IgD-negative memory B cell (primary cell): ENCODE measurements around the gene EFNA5. TPM values are rescaled to one million over a fixed set of nuclear protein-coding genes. Genes with fewer than 3 reads are reported as not detected.
A peak's percentile ranks its signal among the peaks of the same experiment; 100 is the strongest.
"Not testable (repeated sequence)": the region's sequence is repeated elsewhere in the genome, so short reads cannot be mapped to it uniquely, and the experiment has no call there.

Source experiments
- H3K27ac Mint-ChIP-seq, 3 donors: one replicate each; pipeline ENCODE4 v1.8.0; 2020 to 2022; ENCODE audit warnings: mild to moderate bottlenecking in 3 of 3, mixed read lengths in 3 of 3, moderate library complexity in 1 of 3
- H3K27me3 Mint-ChIP-seq: one replicate; pipeline ENCODE4 v1.8.0; 2021; ENCODE audit warnings: mixed read lengths
- H3K36me3 Mint-ChIP-seq: one replicate; pipeline ENCODE4 v1.8.0; 2020; ENCODE audit warnings: mild to moderate bottlenecking, mixed read lengths
- H3K4me1 Mint-ChIP-seq, 3 donors: one replicate each; pipeline ENCODE4 v1.8.0; 2020 to 2022; ENCODE audit warnings: mixed read lengths in 3 of 3, mild to moderate bottlenecking in 1 of 3
- H3K4me3 Mint-ChIP-seq, 4 donors: one replicate each; pipeline ENCODE4 v1.8.0; 2020 to 2022; ENCODE audit warnings: mild to moderate bottlenecking in 4 of 4, mixed read lengths in 4 of 4, moderate library complexity in 3 of 4
- H3K9me3 Mint-ChIP-seq, 3 donors: one replicate each; pipeline ENCODE4 v1.8.0; 2020 to 2021; ENCODE audit warnings: mixed read lengths in 3 of 3, mild to moderate bottlenecking in 1 of 3
- polyA plus RNA-seq: library from polyadenylated mRNA; unstranded; fragments of 300-500 nt; fragmentation: Illumina TruSeq; gene quantifications from one replicate; pipeline ENCODE4 v1.2.3, GENCODE V29; 2021

EFNA5 gene
- polyA plus RNA-seq, 1 donor from 2014 or later: not detected

DNA sequence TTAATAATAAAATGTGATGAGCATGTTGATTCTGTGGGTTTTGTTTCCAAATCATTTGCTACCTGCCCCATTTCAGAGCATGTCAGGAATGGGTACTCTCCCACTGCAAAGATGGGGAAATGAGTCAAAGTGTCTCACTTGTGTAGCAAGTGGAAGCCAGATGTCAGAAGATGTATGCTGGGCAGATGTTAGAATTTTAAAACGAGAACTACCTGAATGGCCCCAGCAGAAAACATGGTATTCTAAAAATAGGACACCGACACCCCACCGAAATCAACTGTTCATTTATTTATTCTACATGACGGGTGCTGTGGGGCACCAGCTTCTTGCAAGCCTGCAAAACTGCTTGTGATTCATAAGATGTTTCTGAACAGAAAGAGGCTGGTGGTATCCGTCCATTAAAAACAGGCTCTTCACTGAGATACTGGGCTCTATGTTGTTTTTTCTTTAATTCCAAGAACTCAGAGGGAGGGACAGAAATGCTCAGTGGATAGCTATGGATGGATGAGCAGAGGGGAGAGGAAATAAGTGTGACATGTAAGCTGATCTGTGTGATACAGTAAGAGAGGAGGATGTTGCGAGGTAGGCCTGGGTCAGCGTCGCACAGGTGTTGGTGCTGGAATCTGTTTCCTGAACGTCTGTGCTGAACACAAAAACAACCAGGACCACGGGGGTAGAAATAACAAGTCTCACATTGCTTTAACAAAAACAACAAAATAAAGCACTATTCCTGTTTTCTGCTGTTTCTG, 157.2 kb downstream of the EFNA5 start:
- Mint-ChIP-seq H3K27ac (no peak overlapping the region), H3K9me3 (peaks cover 0 to 2% (median 0%) of the 10 kb centered on the region in 3 donors), H3K4me1 (peaks cover 0 to 1% (median 0%) of the 10 kb centered on the region in 3 donors), H3K27me3 (peaks cover 4% of the 10 kb centered on the region), H3K36me3 (no peaks in the 10 kb centered on the region), H3K4me3 (peak overlapping the region in 1 of 4 donors; percentile 10)

DNA sequence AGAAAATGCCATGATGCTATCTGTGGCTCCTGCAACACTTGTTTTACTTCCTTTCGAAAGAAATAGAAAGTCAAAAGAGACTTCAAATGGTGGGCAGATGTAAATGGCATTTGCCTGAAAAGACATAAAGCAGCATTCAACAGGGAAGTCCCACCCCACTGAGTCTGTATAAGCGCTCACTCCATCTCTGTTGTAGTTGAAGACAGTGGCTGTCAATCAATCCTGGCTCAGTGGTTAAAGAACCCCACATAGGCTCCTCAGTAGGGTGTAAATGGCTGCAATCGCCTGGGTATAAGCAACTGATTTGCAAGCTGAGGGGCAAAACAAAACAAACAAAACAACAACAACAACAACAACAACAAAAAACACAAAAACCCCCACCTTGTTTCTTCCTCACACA, 158.7 kb downstream of the EFNA5 start:
- H3K36me3 Mint-ChIP-seq: no peaks in the 10 kb centered on the region
- H3K4me1 Mint-ChIP-seq: peaks cover 0 to 1% (median 0%) of the 10 kb centered on the region in 3 donors
- H3K9me3 Mint-ChIP-seq: peaks cover 0 to 2% (median 0%) of the 10 kb centered on the region in 3 donors
- H3K4me3 Mint-ChIP-seq: no peak overlapping the region
- peaks cover 4% of the 10 kb centered on the region for H3K27me3 Mint-ChIP-seq
- H3K27ac Mint-ChIP-seq: no peak overlapping the region

DNA sequence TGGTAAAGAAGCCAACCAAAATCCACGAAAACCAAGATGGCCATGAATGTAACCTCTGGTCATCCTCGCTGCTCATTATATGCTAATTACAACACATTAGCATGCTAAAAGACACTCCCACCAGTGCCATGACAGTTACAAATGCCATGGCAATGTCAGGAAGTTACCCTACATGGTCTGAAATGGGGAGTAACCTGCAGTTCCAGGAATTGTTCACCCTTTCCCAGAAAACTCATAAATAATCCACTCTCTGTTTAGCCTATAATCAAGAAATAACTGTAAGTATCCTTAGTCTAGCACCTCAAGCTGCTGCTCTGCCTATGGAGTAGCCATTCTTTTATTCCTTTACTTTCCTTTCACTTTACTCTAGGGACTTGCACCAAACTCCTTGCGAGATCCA, 160.6 kb downstream of the EFNA5 start:
- peaks cover 4% of the 10 kb centered on the region for H3K27me3 Mint-ChIP-seq

DNA sequence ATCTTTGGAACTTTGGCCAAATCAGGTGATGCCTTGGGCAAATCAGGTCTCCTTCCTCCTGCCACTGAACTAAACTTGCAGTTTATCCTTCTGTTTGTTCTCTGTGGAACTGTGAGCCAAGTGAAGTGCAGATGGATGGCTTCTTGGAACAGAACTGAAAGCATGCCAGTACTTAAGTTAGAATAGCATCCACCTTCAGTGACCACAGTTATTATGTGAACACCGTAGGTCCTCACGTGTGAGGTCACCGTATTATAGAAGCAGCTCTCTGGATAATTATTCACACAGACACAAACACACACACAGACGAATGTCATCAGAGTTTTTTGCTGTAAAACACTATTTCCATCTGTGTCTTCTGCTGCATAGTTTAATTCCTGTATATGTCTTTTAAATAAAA, 162.6 kb downstream of the EFNA5 start:
- Mint-ChIP-seq H3K4me3 (no peak overlapping the region), H3K27me3 (peaks cover 3% of the 10 kb centered on the region), H3K9me3 (no peaks in the 10 kb centered on the region), H3K27ac (no peak overlapping the region), H3K36me3 (no peaks in the 10 kb centered on the region), H3K4me1 (no peaks in the 10 kb centered on the region)

More for the DNA sequence above, 160.6 kb downstream of the EFNA5 start:
- Mint-ChIP-seq H3K4me3 (no peak overlapping the region), H3K4me1 (peaks cover 0 to 1% (median 0%) of the 10 kb centered on the region in 3 donors), H3K27ac (no peak overlapping the region), H3K36me3 (no peaks in the 10 kb centered on the region), H3K9me3 (no peaks in the 10 kb centered on the region)

DNA sequence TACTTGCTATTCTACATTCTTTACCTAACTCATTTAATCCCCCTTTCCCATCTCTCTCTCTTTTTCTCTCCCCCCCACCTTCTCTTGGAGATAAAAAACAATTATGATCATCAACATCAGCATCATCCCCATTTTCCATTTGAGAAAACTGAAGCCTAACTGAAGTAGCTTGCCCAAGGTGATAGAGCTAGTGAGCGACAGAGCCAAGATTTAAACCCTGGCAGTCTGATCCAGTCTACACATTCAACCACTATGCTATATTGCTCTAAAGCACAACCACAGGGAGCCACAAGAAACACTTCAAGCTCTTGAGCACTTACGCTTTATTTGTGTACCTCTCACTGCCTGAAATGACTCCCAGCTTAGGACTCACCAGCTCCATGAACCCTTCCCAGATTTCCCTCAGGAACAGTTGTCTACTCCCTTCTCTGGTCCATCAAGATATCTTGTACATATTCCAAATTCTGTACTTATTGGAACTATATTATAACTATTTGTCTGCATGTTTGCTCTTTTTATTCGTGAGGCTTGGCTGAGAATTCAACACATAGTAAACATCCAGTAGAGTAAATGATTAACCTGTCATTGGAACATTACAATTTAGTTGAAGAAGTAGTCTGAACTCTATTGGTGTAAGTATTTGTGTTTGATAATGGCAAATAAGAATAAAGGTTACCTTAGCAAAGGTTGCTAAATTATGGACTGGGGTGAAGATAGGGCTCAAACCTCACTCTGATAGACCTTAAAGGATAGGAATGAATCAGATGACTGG, 164.8 kb downstream of the EFNA5 start:
- H3K4me1 Mint-ChIP-seq: no peaks in the 10 kb centered on the region
- no peak overlapping the region for H3K27ac Mint-ChIP-seq
- H3K4me3 Mint-ChIP-seq: no peak overlapping the region
- H3K36me3 Mint-ChIP-seq: no peaks in the 10 kb centered on the region
- H3K9me3 Mint-ChIP-seq: no peaks in the 10 kb centered on the region
- peaks cover 7% of the 10 kb centered on the region for H3K27me3 Mint-ChIP-seq

DNA sequence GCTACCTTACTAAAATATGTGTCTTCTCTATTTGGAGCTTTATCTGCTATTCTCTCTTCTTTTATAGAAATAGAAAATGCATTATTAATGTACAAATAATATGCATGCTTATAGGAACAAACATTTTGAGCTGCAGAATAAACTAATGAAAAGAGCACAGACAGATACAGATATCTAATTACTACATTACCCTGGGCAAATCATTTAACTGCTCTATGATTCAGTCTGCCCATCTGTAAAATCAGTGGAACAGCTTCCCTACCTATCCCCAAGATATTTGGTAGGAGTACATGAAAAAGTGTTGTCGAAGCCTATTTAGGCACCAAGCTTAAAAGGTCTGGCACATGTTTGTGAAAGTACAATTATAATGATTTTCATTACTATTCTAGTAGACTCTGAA, 166.3 kb downstream of the EFNA5 start:
- Mint-ChIP-seq H3K9me3 (no peaks in the 10 kb centered on the region), H3K36me3 (no peaks in the 10 kb centered on the region), H3K27ac (no peak overlapping the region), H3K4me1 (no peaks in the 10 kb centered on the region), H3K4me3 (no peak overlapping the region), H3K27me3 (peaks cover 7% of the 10 kb centered on the region)

DNA sequence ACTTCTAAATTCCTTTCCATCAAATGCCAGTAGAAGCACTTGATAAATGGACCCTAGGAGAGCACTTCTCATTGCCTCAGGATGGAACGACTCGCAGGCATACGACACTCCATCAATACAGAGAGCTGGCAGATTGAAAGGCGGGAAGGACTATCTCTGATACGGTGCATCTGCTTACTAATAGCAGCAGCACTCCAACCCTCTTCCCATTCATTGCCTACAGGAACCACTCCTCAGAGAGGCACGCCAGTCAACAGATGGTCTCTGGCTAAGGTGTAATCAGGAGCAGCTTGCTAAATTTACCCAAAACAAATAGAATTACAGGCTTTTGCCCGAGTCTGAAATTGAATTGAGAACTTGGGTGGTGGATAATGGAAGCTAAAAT, 168.1 kb downstream of the EFNA5 start:
- H3K36me3 Mint-ChIP-seq: no peaks in the 10 kb centered on the region
- no peak overlapping the region for H3K4me3 Mint-ChIP-seq
- no peaks in the 10 kb centered on the region for H3K4me1 Mint-ChIP-seq
- peaks cover 7% of the 10 kb centered on the region for H3K27me3 Mint-ChIP-seq
- peak overlapping the region in 1 of 3 donors; percentile 49 for H3K27ac Mint-ChIP-seq
- peaks cover 0 to 1% (median 0%) of the 10 kb centered on the region in 3 donors for H3K9me3 Mint-ChIP-seq

DNA sequence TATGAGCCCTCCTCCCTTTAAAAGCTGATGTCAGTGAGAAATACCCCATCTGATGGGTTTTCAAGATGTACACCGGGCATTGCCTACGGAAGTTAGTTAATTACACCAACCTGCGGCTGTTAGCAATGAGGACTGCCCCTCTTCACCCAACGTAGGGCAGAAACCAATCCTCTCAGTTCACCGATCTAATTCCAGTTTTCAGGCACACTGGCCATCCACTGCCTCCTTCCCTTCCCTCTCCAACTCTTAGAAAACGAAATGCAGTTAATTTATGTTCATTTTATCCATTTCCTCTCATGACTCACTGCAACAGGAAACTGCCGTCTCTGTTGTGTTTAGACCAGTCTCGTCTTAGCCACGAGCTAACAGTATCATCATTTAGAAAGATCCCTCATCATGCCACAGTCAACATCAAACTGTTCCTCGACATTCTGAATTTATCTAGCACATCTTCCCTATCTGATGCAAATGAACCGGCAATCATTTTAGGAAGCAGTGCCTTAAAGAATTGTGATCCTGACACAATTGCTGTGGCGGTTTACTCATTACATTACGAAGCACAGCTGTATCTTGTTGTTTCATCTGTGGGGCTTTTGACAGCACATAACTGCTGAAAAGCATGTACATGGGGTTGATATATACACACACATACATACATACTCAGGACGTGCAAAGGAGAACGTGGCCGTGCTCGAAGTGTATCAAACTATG, 168.6 kb downstream of the EFNA5 start:
- Mint-ChIP-seq H3K36me3 (no peaks in the 10 kb centered on the region), H3K27ac (no peak overlapping the region), H3K4me3 (no peak overlapping the region), H3K27me3 (peaks cover 7% of the 10 kb centered on the region), H3K9me3 (peaks cover 0 to 1% (median 0%) of the 10 kb centered on the region in 3 donors), H3K4me1 (no peaks in the 10 kb centered on the region)

DNA sequence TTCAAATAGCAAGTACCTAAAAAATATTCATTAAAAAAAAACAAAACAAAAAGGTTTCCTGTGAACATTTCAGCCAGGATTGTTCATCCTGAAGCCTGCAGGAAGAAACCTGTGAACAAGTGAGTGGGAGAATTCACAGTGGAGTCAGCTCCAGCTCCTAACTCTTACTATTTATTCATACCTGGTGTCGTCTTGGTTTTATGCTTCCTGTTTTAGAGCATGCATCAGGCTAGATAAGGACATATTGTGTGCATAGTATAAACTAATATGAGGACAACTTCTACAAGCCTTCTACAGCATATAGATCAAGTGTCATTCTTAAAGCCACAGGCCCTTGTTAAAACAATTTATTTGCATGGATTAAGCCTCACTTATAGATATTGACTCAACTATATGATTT, 169.9 kb downstream of the EFNA5 start:
- Mint-ChIP-seq H3K9me3 (peaks cover 0 to 1% (median 0%) of the 10 kb centered on the region in 3 donors), H3K27me3 (peaks cover 7% of the 10 kb centered on the region), H3K4me3 (no peak overlapping the region), H3K27ac (no peak overlapping the region), H3K36me3 (no peaks in the 10 kb centered on the region), H3K4me1 (peaks cover 0 to 2% (median 0%) of the 10 kb centered on the region in 3 donors)

DNA sequence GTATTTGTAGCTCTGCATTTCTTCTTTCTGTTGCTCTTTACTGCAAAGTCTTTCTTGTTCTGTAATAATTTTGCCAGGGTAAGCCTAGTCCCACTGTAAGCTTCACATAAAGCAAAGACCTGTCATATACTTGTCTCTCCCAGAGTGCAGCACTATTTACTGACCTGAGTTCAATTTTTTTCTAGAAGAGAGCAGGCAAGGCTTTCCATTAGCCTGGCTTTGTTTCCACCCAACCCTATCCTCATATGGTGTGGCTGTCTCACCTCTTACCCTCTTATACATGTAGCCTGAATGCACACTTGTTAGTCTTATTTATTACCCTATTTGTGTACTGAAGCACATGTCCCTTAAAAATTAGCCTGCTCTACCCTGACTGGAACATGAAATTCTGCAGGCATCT, 170.4 kb downstream of the EFNA5 start:
- Mint-ChIP-seq H3K27me3 (peaks cover 7% of the 10 kb centered on the region), H3K27ac (no peak overlapping the region)

DNA sequence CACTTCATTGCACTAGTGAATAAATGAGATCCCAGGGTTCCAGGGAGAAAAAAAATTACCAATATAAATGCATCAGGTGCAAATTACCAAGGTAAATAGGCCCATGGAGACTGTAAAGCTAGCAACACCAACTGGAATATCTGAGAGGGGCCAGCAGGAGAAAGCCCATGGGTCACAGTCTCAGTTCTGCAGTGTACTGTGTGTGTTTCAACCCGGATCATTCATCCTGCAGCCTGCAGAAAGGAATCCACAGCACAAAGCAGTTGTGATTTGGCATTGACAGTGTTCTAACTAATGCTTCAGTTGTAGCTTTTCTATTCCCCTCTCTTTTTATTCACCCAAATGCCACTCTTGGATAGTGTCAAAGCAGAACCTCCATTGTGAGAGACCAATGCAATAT, 171.0 kb downstream of the EFNA5 start:
- peaks cover 7% of the 10 kb centered on the region for H3K27me3 Mint-ChIP-seq
- peaks cover 0 to 2% (median 0%) of the 10 kb centered on the region in 3 donors for H3K4me1 Mint-ChIP-seq
- no peaks in the 10 kb centered on the region for H3K36me3 Mint-ChIP-seq
- H3K27ac Mint-ChIP-seq: no peak overlapping the region
- H3K9me3 Mint-ChIP-seq: peaks cover 0 to 1% (median 0%) of the 10 kb centered on the region in 3 donors
- H3K4me3 Mint-ChIP-seq: no peak overlapping the region

More for the DNA sequence above, 170.4 kb downstream of the EFNA5 start:
- H3K36me3 Mint-ChIP-seq: no peaks in the 10 kb centered on the region
- H3K4me3 Mint-ChIP-seq: no peak overlapping the region
- H3K4me1 Mint-ChIP-seq: peaks cover 0 to 2% (median 0%) of the 10 kb centered on the region in 3 donors
- peaks cover 0 to 1% (median 0%) of the 10 kb centered on the region in 3 donors for H3K9me3 Mint-ChIP-seq

DNA sequence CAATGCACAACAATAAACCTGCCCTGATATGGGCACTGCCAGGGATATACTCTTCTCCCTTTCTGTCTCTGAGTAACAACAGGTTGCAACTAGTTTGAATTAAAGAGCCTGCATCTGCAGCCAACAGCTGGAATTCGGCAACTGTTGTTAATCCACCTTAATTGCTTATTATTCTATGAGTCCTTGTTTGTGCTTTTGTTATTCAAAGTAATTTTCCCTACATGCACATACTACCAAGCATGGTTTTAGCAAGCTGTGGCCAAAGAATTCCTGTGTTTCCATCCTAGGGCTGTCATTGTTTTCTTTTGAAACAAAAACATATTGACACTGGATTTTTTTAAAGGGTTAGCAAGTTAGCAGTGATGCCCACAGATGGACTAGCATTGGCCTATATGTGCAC, 171.5 kb downstream of the EFNA5 start:
- peaks cover 7% of the 10 kb centered on the region for H3K27me3 Mint-ChIP-seq
- peaks cover 0 to 2% (median 0%) of the 10 kb centered on the region in 3 donors for H3K4me1 Mint-ChIP-seq
- H3K36me3 Mint-ChIP-seq: no peaks in the 10 kb centered on the region
- H3K27ac Mint-ChIP-seq: no peak overlapping the region
- H3K4me3 Mint-ChIP-seq: no peak overlapping the region
- peaks cover 0 to 1% (median 0%) of the 10 kb centered on the region in 3 donors for H3K9me3 Mint-ChIP-seq

DNA sequence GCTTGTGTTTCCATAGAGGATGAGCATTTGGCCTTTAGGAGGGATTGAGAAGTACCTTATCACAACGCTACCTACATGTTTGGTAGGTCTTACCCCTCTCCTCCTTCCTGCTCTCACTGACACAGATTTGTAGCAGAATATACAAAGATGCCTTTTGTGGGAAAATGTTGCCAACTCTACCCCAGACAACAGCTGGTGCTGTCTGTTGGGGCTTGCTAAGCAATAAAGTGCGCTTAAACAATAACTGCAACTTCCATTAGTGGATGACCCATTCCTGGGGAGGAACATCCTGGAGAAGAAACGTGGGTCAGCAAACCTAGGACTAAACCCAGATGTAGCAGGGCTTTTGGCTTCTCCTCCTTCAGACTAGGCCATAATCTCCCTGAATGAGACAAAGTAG, 174.3 kb downstream of the EFNA5 start:
- Mint-ChIP-seq H3K36me3 (no peaks in the 10 kb centered on the region), H3K4me3 (no peak overlapping the region), H3K27me3 (no peaks in the 10 kb centered on the region), H3K4me1 (peaks cover 0 to 2% (median 0%) of the 10 kb centered on the region in 3 donors), H3K27ac (no peak overlapping the region), H3K9me3 (peaks cover 0 to 1% (median 0%) of the 10 kb centered on the region in 3 donors)

DNA sequence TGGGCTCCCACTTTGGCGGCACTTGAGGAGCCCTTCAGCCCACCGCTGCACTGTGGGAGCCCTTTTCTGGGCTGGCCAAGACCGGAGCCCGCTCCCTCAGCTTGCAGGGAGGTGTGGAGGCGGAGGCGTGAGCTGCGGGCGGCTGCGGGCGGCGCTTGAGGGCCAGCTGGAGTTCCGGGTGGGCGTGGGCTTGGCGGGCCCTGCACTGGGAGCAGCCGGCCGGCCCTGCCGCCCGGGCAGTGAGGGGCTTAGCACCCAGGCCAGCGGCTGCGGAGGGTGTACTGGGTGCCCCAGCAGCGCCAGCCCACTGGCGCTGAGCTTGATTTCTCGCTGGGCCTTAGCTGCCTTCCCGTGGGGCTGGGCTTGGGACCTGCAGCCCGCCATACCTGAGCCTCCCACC, 176.6 kb downstream of the EFNA5 start:
- not testable (repeated sequence) for H3K36me3 Mint-ChIP-seq, H3K27me3 Mint-ChIP-seq, H3K4me3 Mint-ChIP-seq, H3K27ac Mint-ChIP-seq, H3K4me1 Mint-ChIP-seq, H3K9me3 Mint-ChIP-seq

DNA sequence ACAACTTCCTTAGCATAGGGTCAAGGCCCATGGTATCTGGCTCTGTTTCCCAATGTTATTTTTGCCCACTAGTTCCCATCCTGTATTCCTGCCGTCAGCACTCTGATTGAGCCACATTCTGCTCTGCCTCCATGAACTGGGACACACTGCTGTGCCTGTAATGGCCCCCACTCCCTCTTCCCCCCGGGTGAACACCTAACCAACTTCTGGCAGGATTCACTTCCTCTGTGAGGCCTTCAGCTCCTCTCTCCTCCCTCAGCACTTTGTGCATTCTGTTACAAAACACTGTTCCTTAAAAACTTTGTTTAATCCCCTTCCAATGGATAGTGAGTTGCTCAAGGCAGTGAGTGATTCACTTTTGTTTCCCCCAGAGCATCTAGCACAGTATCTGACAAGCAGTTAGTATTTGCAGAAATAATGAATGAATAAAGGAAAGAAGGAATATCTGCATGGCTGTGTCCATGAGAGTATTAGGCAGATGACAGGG, 183.6 kb downstream of the EFNA5 start:
- H3K36me3 Mint-ChIP-seq: peaks cover 1% of the 10 kb centered on the region
- no peaks in the 10 kb centered on the region for H3K9me3 Mint-ChIP-seq
- peaks cover 0 to 2% (median 0%) of the 10 kb centered on the region in 3 donors for H3K4me1 Mint-ChIP-seq
- H3K27ac Mint-ChIP-seq: no peak overlapping the region
- no peak overlapping the region for H3K4me3 Mint-ChIP-seq
- H3K27me3 Mint-ChIP-seq: peaks cover 1% of the 10 kb centered on the region
